NT2/D1 (cell line): ENCODE measurements around the gene MAP3K4.
A peak's percentile ranks its signal among the peaks of the same experiment; 100 is the strongest.

Experiments
- DNase-seq: peaks from one replicate; pipeline ENCODE4 v3.0.0-alpha.2; 2011; ENCODE audit warnings: low read depth, low spot score
- H3K27me3 ChIP-seq: 2 replicates; pipeline ENCODE4 v1.6.0; 2011; ENCODE audit warnings: mild to moderate bottlenecking; ENCODE audit not compliant: insufficient read length, insufficient read depth
- H3K36me3 ChIP-seq: 2 replicates; pipeline ENCODE4 v1.6.1; 2011; ENCODE audit warnings: mild to moderate bottlenecking, low read length, mixed read lengths; ENCODE audit not compliant: insufficient read depth, insufficient read length
- H3K4me1 ChIP-seq: 2 replicates; pipeline ENCODE4 v1.5.1; 2011; ENCODE audit not compliant: insufficient read depth, insufficient read length
- H3K4me3 ChIP-seq: 2 replicates; pipeline ENCODE4 v1.5.1; 2011; ENCODE audit warnings: low read depth; ENCODE audit not compliant: insufficient read length
- H3K9ac ChIP-seq: 2 replicates; pipeline ENCODE4 v1.6.0; 2011; ENCODE audit warnings: low read depth; ENCODE audit not compliant: insufficient read length
- H3K9me3 ChIP-seq: 2 replicates; pipeline ENCODE4 v1.5.1; 2011; ENCODE audit warnings: mild to moderate bottlenecking, low read length; ENCODE audit not compliant: insufficient read depth
- SUZ12 ChIP-seq: IDR thresholded peaks from 2 replicates; pipeline ENCODE4 v1.6.1; 2011; ENCODE audit not compliant: insufficient read length, insufficient read depth; ENCODE audit errors: extremely low read depth
- YY1 ChIP-seq: IDR thresholded peaks from 2 replicates; pipeline ENCODE4 v1.6.1; 2011; ENCODE audit not compliant: insufficient read length, insufficient read depth
- ZNF274 ChIP-seq: IDR thresholded peaks from 2 replicates; pipeline ENCODE4 v1.6.1; 2011; ENCODE audit warnings: mild to moderate bottlenecking, low read depth, low read length

The MAP3K4 gene

GRCh38 chr6:160991406-160992060 lies at the start of gene MAP3K4:
MAP3K4 (plus strand) TSS chr6:160991769; CDS start chr6:160991932, 163 bp downstream.
- H3K9me3 ChIP-seq = no peaks in the 10 kb centered on the region
- DNase-seq = no peak
- no peaks in the 10 kb centered on the region for H3K27me3 ChIP-seq
- H3K9ac ChIP-seq = peak within 1 kb of the TSS; percentile 93
- H3K36me3 ChIP-seq = peaks cover 6% of the 10 kb centered on the region
- H3K4me1 ChIP-seq = no peaks in the 10 kb centered on the region
- TF ChIP-seq ZNF274 (no peak), YY1 (peak; percentile 74)
- peak within 1 kb of the TSS; percentile 66 for H3K4me3 ChIP-seq

- DNase-seq = no peak
- no peaks in the 10 kb centered on the region for H3K9me3 ChIP-seq
- H3K9ac ChIP-seq = no peak overlapping the region
- H3K27me3 ChIP-seq = no peaks in the 10 kb centered on the region
- no peaks in the 10 kb centered on the region for H3K4me1 ChIP-seq
- no peaks in the 10 kb centered on the region for H3K36me3 ChIP-seq
- H3K4me3 ChIP-seq = no peak overlapping the region
- TF ChIP-seq SUZ12 (no peak), ZNF274 (no peak), YY1 (no peak)
These were observed 47.6 kb upstream of the MAP3K4 start for GRCh38 chr6:160943997-160944396.

GRCh38 chr6:160945516-160946177 lies 45.9 kb upstream of the MAP3K4 start:
- Histone ChIP-seq H3K36me3 (no peaks in the 10 kb centered on the region), H3K27me3 (no peaks in the 10 kb centered on the region), H3K4me3 (no peak overlapping the region), H3K9ac (no peak overlapping the region), H3K4me1 (no peaks in the 10 kb centered on the region), H3K9me3 (no peaks in the 10 kb centered on the region)
- TF ChIP-seq YY1 (no peak), ZNF274 (no peak)
- DNase-seq = no peak

- Histone ChIP-seq H3K4me3 (no peak overlapping the region), H3K9me3 (no peaks in the 10 kb centered on the region), H3K27me3 (no peaks in the 10 kb centered on the region), H3K4me1 (no peaks in the 10 kb centered on the region), H3K36me3 (no peaks in the 10 kb centered on the region), H3K9ac (no peak overlapping the region)
- TF ChIP-seq YY1 = no peak
- no peak for TF ChIP-seq SUZ12
- TF ChIP-seq ZNF274 = no peak
- DNase-seq = no peak
These were observed 42.0 kb upstream of the MAP3K4 start for GRCh38 chr6:160949531-160949930.

GRCh38 chr6:160950507-160950906 lies 41.1 kb upstream of the MAP3K4 start:
- Histone ChIP-seq H3K9me3 (no peaks in the 10 kb centered on the region), H3K4me1 (no peaks in the 10 kb centered on the region), H3K4me3 (no peak overlapping the region), H3K9ac (no peak overlapping the region), H3K36me3 (no peaks in the 10 kb centered on the region), H3K27me3 (no peaks in the 10 kb centered on the region)
- DNase-seq = no peak
- TF ChIP-seq SUZ12 = no peak
- TF ChIP-seq ZNF274 = no peak
- TF ChIP-seq YY1 = no peak

GRCh38 chr6:160951187-160952030 lies 40.2 kb upstream of the MAP3K4 start:
- Histone ChIP-seq H3K27me3 (no peaks in the 10 kb centered on the region), H3K9ac (no peak overlapping the region), H3K4me3 (no peak overlapping the region), H3K36me3 (no peaks in the 10 kb centered on the region), H3K9me3 (no peaks in the 10 kb centered on the region), H3K4me1 (no peaks in the 10 kb centered on the region)
- DNase-seq = no peak
- TF ChIP-seq SUZ12 (no peak), ZNF274 (no peak), YY1 (no peak)

GRCh38 chr6:160952633-160953281 lies 38.8 kb upstream of the MAP3K4 start:
- Histone ChIP-seq H3K36me3 (no peaks in the 10 kb centered on the region), H3K4me1 (no peaks in the 10 kb centered on the region), H3K9me3 (no peaks in the 10 kb centered on the region), H3K27me3 (no peaks in the 10 kb centered on the region), H3K4me3 (no peak overlapping the region), H3K9ac (no peak overlapping the region)
- no peak for TF ChIP-seq SUZ12
- TF ChIP-seq YY1 = no peak
- TF ChIP-seq ZNF274 = no peak
- no peak for DNase-seq
